Neutrophil (primary cell): ENCODE data around the gene SLC30A10.

Source experiments
- H3K27ac ChIP-seq: fragments of 200-600 bp; sonication (generic); 2 replicates; pipeline ENCODE4 v1.5.1; 2016; ENCODE audit warnings: mild to moderate bottlenecking, moderate library complexity
- H3K27me3 ChIP-seq: fragments of 200-600 bp; sonication (generic); 2 replicates; pipeline ENCODE4 v1.6.0; 2016; ENCODE audit warnings: mild to moderate bottlenecking
- H3K36me3 ChIP-seq: fragments of 200-600 bp; sonication (generic); 2 replicates; pipeline ENCODE4 v1.5.1; 2017
- H3K4me1 ChIP-seq, 2 experiments: fragments of 200-600 bp in 1 of 2; sonication (generic) in 1 of 2; 1 replicate in 1 of 2; 2 replicates in 1 of 2; pipeline versions ENCODE4 v1.5.1 to v1.6.1; 2013 to 2016; ENCODE audit warnings: low read depth in 1 of 2, low read length in 1 of 2, mild to moderate bottlenecking in 1 of 2, moderate library complexity in 1 of 2; ENCODE audit not compliant: control insufficient read depth in 1 of 2, insufficient read depth in 1 of 2
- H3K4me3 ChIP-seq, 2 experiments: fragments of 200-600 bp in 1 of 2; sonication (generic) in 1 of 2; 1 replicate in 1 of 2; 2 replicates in 1 of 2; pipeline ENCODE4 v1.5.1; 2013 to 2016; ENCODE audit warnings: low read depth in 1 of 2, low read length in 1 of 2, mild to moderate bottlenecking in 1 of 2, moderate library complexity in 1 of 2
- H3K9me3 ChIP-seq: fragments of 200-600 bp; sonication (generic); 2 replicates; pipeline ENCODE4 v1.5.1; 2016
- TF ChIP-seq, protein P1 (sequence below): fragments of 200-600 bp; sonication (generic); IDR thresholded peaks from 2 replicates; pipeline ENCODE4 v1.5.1; 2016; ENCODE audit warnings: antibody characterized with exemption

The SLC30A10 gene

DNA sequence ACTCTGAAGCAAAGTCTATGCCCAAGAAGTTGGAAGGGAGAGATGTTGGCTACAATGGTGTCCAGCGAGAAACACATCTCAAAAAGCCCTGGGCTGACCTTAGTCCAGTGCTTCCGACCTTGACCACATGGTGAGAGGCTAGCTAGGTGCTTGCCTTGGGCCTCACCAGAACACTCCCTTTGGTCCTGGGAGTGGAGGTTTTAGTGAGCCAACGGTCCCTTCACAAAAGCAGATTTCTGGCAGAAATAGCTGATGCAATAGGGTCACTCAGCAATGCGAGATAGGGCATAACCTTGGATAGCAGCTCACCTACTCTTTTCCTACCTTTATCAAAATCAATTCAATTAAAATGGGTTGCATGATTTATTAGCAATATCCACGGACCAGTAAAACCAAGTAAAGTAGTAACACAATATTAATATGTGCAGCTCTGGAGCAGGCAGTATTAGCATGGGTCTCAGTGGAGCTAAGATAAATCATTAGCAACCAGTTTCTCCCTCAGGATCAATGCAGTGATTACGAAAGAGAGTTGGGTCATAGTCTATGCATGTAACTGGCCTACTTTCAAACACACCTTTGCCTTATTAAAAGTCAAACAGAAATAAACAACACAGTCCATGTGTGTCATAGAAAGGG, 1.9 kb downstream of the SLC30A10 start:
- Histone ChIP-seq H3K4me1 (no peaks in the 10 kb centered on the region), H3K27ac (no peak overlapping the region), H3K36me3 (no peaks in the 10 kb centered on the region), H3K9me3 (no peaks in the 10 kb centered on the region), H3K27me3 (peaks cover 82% of the 10 kb centered on the region), H3K4me3 (no peak overlapping the region)
- TF ChIP-seq, protein P1, sequence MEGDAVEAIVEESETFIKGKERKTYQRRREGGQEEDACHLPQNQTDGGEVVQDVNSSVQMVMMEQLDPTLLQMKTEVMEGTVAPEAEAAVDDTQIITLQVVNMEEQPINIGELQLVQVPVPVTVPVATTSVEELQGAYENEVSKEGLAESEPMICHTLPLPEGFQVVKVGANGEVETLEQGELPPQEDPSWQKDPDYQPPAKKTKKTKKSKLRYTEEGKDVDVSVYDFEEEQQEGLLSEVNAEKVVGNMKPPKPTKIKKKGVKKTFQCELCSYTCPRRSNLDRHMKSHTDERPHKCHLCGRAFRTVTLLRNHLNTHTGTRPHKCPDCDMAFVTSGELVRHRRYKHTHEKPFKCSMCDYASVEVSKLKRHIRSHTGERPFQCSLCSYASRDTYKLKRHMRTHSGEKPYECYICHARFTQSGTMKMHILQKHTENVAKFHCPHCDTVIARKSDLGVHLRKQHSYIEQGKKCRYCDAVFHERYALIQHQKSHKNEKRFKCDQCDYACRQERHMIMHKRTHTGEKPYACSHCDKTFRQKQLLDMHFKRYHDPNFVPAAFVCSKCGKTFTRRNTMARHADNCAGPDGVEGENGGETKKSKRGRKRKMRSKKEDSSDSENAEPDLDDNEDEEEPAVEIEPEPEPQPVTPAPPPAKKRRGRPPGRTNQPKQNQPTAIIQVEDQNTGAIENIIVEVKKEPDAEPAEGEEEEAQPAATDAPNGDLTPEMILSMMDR: no peak

DNA sequence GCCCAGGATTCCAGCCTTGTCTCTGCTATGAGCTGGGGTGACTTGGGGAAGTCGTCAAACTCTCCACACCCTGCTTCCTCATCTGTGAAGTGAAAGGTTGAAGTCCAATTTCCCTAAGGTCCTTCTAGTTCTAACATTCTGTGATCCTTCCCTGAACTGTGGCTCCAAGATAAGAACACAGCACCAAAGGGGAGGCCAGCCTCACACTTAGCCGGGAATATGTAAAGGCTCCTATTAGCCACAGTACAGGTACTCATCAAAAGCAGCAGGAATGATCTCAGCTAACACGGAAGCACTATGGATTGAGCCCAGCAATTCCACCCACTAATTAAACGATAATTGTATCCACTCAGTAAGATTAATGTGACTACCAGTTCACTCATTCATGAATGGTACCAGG, 4.0 kb downstream of the SLC30A10 start:
- Histone ChIP-seq H3K36me3 (no peaks in the 10 kb centered on the region), H3K9me3 (no peaks in the 10 kb centered on the region), H3K4me3 (no peak overlapping the region), H3K27ac (no peak overlapping the region), H3K27me3 (peaks cover 72% of the 10 kb centered on the region), H3K4me1 (no peaks in the 10 kb centered on the region)
- TF ChIP-seq, protein P1: no peak

DNA sequence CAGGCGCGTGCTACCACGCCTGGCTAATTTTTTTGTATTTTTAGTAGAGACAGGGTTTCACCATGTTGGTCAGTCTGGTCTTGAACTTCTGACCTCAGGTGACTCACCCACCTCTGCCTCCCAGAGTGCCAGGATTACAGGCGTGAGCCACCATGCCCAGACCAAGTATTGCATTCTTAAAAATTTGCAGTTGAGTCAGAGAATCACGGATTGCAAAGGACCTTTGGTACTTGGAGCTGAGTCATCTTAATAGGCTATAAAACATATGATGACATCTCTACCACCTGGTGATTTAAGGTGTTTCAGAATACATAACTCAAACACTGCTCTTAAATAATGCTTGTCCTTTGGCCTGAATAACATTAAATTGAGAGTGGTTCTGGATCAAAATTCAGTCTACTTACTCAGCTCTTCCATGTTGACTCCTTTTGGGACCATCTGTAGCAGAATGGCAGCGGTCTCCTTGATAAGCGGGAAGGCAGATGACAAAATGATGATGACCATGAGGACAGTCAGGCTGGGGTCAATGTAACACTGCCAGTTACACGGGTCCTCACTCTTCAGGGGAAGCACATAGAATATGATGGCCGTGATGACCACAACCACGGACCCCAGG, 10.4 kb downstream of the SLC30A10 start:
- Histone ChIP-seq H3K4me3 (no peak overlapping the region), H3K9me3 (no peaks in the 10 kb centered on the region), H3K27ac (no peak overlapping the region), H3K27me3 (peaks cover 19% of the 10 kb centered on the region), H3K36me3 (no peaks in the 10 kb centered on the region), H3K4me1 (no peaks in the 10 kb centered on the region)
- TF ChIP-seq, protein P1: no peak

DNA sequence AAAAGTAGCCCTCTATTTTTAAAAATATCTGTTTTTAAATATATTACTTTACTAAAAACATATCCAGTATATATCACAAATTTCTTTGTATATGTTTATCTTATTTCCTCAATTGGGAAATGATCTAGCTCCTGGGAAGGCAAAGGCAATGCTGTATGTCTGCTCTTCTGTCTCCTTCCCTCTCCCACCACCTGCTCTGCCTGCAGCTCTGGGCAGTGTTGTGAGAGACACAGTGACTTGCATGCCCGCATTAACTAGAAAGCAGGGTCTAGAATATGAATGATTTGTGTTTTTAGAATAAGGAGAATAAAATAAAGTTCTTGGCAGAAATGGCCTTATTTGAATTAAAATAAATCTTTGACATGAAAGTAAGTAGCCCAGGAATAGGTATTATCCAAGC, 11.1 kb downstream of the SLC30A10 start:
- TF ChIP-seq, protein P1: no peak

DNA sequence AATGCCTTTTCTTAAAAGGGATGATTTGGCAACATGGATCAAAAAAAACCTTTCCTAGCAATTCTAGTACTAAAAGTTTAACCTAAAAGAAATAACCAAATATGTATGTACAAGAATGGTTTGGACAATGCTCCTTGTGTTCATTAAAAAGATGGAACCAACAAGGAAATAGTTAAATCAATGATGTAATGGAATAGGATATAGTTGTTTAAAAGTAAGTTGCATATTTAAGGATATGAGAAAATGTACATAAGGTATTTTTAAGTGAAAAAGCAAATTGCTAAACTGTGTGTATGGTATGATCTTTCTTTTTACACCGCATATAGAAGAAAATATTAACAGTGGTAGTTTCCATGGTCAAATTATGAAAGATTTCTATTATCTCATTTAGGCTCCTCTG, 12.1 kb downstream of the SLC30A10 start:
- Histone ChIP-seq H3K4me1 (no peaks in the 10 kb centered on the region), H3K4me3 (no peak overlapping the region), H3K27me3 (peaks cover 14% of the 10 kb centered on the region), H3K27ac (no peak overlapping the region), H3K36me3 (no peaks in the 10 kb centered on the region), H3K9me3 (no peaks in the 10 kb centered on the region)
- TF ChIP-seq, protein P1: no peak

More for the DNA sequence above, 11.1 kb downstream of the SLC30A10 start:
- H3K27ac ChIP-seq: no peak overlapping the region
- no peaks in the 10 kb centered on the region for H3K9me3 ChIP-seq
- H3K4me1 ChIP-seq: no peaks in the 10 kb centered on the region
- no peak overlapping the region for H3K4me3 ChIP-seq
- no peaks in the 10 kb centered on the region for H3K36me3 ChIP-seq
- H3K27me3 ChIP-seq: peaks cover 14% of the 10 kb centered on the region
